A549 (cell line): Measurements from ENCODE around the gene TRPV3. TPM values are rescaled to one million over a fixed set of nuclear protein-coding genes. Genes with fewer than 3 reads are reported as not detected.

Experiments
- ATAC-seq, 2 experiments: fragments of 200-7000 bp in 1 of 2; fragments of >200 bp in 1 of 2; cut with Nextera tagmentation in 1 of 2; cut with Tn5 transposase in 1 of 2; 3 replicates each; pipeline versions ENCODE4 v1.8.0 to v1.9.1; 2018 to 2020; ENCODE audit warnings: mild to moderate bottlenecking in 1 of 2, moderate library complexity in 1 of 2
- CTCF ChIA-PET: fragments of 300-600 bp; sonication (Branson Sonifier 250); formaldehyde crosslinking; extraction: SDS; loops from one replicate; lab custom pipeline; 2021; ENCODE audit warnings: antibody characterized with exemption, inconsistent platforms; lab: Yijun Ruan, JAX
- POLR2A ChIA-PET: fragments of 350-600 bp; formaldehyde crosslinking; extraction: SDS; loops from one replicate; lab custom pipeline; 2021; ENCODE audit warnings: antibody characterized with exemption, inconsistent platforms; lab: Yijun Ruan, JAX
- DNase-seq, 2 experiments: peaks; one replicate each; pipeline versions ENCODE4 v3.0.0 to v3.0.0-alpha.2; 2011 to 2016; ENCODE audit warnings: low read depth in 1 of 2, low spot score in 1 of 2
- FAIRE-seq: peaks from 2 replicates; lab custom pipeline; 2011; peaks lifted over from hg19 to GRCh38; lab: Jason Lieb, UNC
- H3K27ac ChIP-seq, 2 experiments: fragments of >200 bp; sonication (Bioruptor Twin); formaldehyde crosslinking; 3 replicates each; pipeline ENCODE4 v1.5.1; 2016 to 2017
- H3K4me1 ChIP-seq: fragments of >200 bp; sonication (Bioruptor Twin); formaldehyde crosslinking; 3 replicates; pipeline ENCODE4 v1.6.1; 2016
- H3K4me2 ChIP-seq: fragments of >200 bp; sonication (Bioruptor Twin); formaldehyde crosslinking; 3 replicates; pipeline ENCODE4 v1.6.1; 2016
- H3K4me3 ChIP-seq: fragments of >200 bp; sonication (Bioruptor Twin); formaldehyde crosslinking; 3 replicates; pipeline ENCODE4 v1.5.1; 2016
- H3K9me3 ChIP-seq: fragments of >200 bp; sonication (Bioruptor Twin); formaldehyde crosslinking; 3 replicates; pipeline ENCODE4 v1.6.1; 2016
- BCL3 ChIP-seq: fragments of >200 bp; sonication (Bioruptor Twin); formaldehyde crosslinking; IDR thresholded peaks from 3 replicates; pipeline ENCODE4 v1.6.1; 2016
- CBX8 ChIP-seq: fragments of 200-600 bp; sonication (generic); IDR thresholded peaks from 2 replicates; pipeline ENCODE4 v1.6.1; 2016
- CHD2 ChIP-seq: fragments of 150-350 bp; IDR thresholded peaks from 2 replicates; pipeline ENCODE4 v1.6.1; 2014; ENCODE audit warnings: low read length; ENCODE audit not compliant: partially characterized antibody
- CHD4 ChIP-seq: fragments of 200-600 bp; sonication (generic); IDR thresholded peaks from 2 replicates; pipeline ENCODE4 v1.6.1; 2016; ENCODE audit warnings: antibody characterized with exemption, mild to moderate bottlenecking, borderline replicate concordance
- EHF ChIP-seq: fragments of 250-450 bp; sonication (Bioruptor Pico); IDR thresholded peaks from 2 replicates; pipeline ENCODE4 v1.5.0; 2020; ENCODE audit warnings: mild to moderate bottlenecking
- EP300 ChIP-seq, 2 experiments: fragments of >200 bp; sonication (Bioruptor Twin); formaldehyde crosslinking; IDR thresholded peaks; 2 replicates in 1 of 2; 3 replicates in 1 of 2; pipeline ENCODE4 v1.6.1; 2016 to 2017
- HDAC2 ChIP-seq: fragments of 200-600 bp; sonication (generic); IDR thresholded peaks from 2 replicates; pipeline ENCODE4 v1.6.1; 2016
- HEYL ChIP-seq: fragments of 250-450 bp; sonication (Bioruptor Pico); IDR thresholded peaks from 2 replicates; pipeline ENCODE4 v1.8.0; 2021; ENCODE audit warnings: mild to moderate bottlenecking, moderate library complexity
- HOXB13 ChIP-seq: fragments of 250-450 bp; sonication (Bioruptor Pico); IDR thresholded peaks from 2 replicates; pipeline ENCODE4 v1.5.0; 2020; ENCODE audit warnings: low read depth, mild to moderate bottlenecking, moderate library complexity
- HOXB5 ChIP-seq: fragments of 250-450 bp; sonication (Bioruptor Pico); IDR thresholded peaks from 2 replicates; pipeline ENCODE4 v1.5.0; 2020; ENCODE audit warnings: mild to moderate bottlenecking, moderate library complexity
- KDM5A ChIP-seq: fragments of 200-600 bp; sonication (generic); IDR thresholded peaks from 2 replicates; pipeline ENCODE4 v1.6.1; 2016; ENCODE audit warnings: antibody characterized with exemption, mild to moderate bottlenecking
- MAFK ChIP-seq: fragments of 450-650 bp; IDR thresholded peaks from 2 replicates; pipeline ENCODE4 v1.6.1; 2014; ENCODE audit not compliant: partially characterized antibody
- MAX ChIP-seq: IDR thresholded peaks from 2 replicates; pipeline ENCODE4 v1.6.1; 2012
- MYC ChIP-seq: IDR thresholded peaks from 2 replicates; pipeline ENCODE4 v1.6.1; 2012; ENCODE audit warnings: mild to moderate bottlenecking, inconsistent platforms, low read length, improper control_type of control experiment, borderline replicate concordance
- NPAS2 ChIP-seq: fragments of 250-450 bp; sonication (Bioruptor Pico); IDR thresholded peaks from 2 replicates; pipeline ENCODE4 v1.8.0; 2022; ENCODE audit warnings: mild to moderate bottlenecking, moderate library complexity, borderline replicate concordance
- POLR2A ChIP-seq: IDR thresholded peaks from 2 replicates; pipeline ENCODE4 v1.6.1; 2012; ENCODE audit warnings: mild to moderate bottlenecking, low read length
- POLR2AphosphoS2 ChIP-seq: conservative IDR thresholded peaks from 2 replicates; pipeline ENCODE4 v1.6.1; 2012; ENCODE audit warnings: low read length, improper control_type of control experiment, inconsistent platforms
- RNF2 ChIP-seq: fragments of 200-600 bp; sonication (generic); IDR thresholded peaks from 2 replicates; pipeline ENCODE4 v1.6.1; 2016; ENCODE audit warnings: low read depth, mild to moderate bottlenecking, antibody characterized with exemption, moderate library complexity, borderline replicate concordance
- SREBF2 ChIP-seq: fragments of 450-650 bp; IDR thresholded peaks from 2 replicates; pipeline ENCODE4 v1.6.1; 2014; ENCODE audit warnings: mild to moderate bottlenecking, moderate library complexity
- ZC3H11A ChIP-seq: fragments of 450-650 bp; IDR thresholded peaks from 2 replicates; pipeline ENCODE4 v1.6.1; 2014; ENCODE audit warnings: antibody characterized with exemption, mild to moderate bottlenecking
- ZFP36 ChIP-seq: fragments of 450-650 bp; IDR thresholded peaks from 2 replicates; pipeline ENCODE4 v1.6.1; 2014; ENCODE audit warnings: borderline replicate concordance; ENCODE audit not compliant: partially characterized antibody
- ZSCAN20 ChIP-seq: fragments of 250-450 bp; sonication (Bioruptor Pico); IDR thresholded peaks from 2 replicates; pipeline ENCODE4 v1.8.0; 2022; ENCODE audit warnings: mild to moderate bottlenecking, moderate library complexity
- WGBS: methylation state at CpG from one replicate; pipeline ENCODE4 v1.1.6; 2017; ENCODE audit errors: missing lambda C conversion rate; 5-methylcytosine and 5-hydroxymethylcytosine counted together
- polyA plus RNA-seq, 4 experiments: library from polyadenylated mRNA; depleted of rRNA in 3 of 4; stranded (reverse); fragments of >200 nt; fragmentation: RNase III in 1 of 4; extraction: RNeasy Plus Mini Kit Qiagen cat#74134 plus additional on column Dnase treatment in 1 of 4; gene quantifications; 2 replicates in 3 of 4; 3 replicates in 1 of 4; pipeline ENCODE4 v1.2.3, GENCODE V29; 2011 to 2017
- TF ChIP-seq, protein P1 (sequence below): fragments of >200 bp; sonication (Bioruptor Twin); formaldehyde crosslinking; IDR thresholded peaks from 3 replicates; pipeline ENCODE4 v1.5.1; 2016
- TF ChIP-seq, protein P2 (sequence below): fragments of 200-600 bp; sonication (generic); IDR thresholded peaks from 2 replicates; pipeline ENCODE4 v1.6.1; 2016; ENCODE audit warnings: antibody characterized with exemption, mild to moderate bottlenecking, moderate library complexity
- TF ChIP-seq, protein P3 (sequence below): fragments of 250-450 bp; sonication (Bioruptor Pico); IDR thresholded peaks from 2 replicates; pipeline ENCODE4 v1.5.0; 2020; ENCODE audit warnings: low read depth, mild to moderate bottlenecking, moderate library complexity

The TRPV3 gene
- polyA plus RNA-seq, 2 of the 4 experiments (the other 2 are of a cell fraction), result 0.46 to 1.2 TPM

- TF ChIP-seq, protein P1, sequence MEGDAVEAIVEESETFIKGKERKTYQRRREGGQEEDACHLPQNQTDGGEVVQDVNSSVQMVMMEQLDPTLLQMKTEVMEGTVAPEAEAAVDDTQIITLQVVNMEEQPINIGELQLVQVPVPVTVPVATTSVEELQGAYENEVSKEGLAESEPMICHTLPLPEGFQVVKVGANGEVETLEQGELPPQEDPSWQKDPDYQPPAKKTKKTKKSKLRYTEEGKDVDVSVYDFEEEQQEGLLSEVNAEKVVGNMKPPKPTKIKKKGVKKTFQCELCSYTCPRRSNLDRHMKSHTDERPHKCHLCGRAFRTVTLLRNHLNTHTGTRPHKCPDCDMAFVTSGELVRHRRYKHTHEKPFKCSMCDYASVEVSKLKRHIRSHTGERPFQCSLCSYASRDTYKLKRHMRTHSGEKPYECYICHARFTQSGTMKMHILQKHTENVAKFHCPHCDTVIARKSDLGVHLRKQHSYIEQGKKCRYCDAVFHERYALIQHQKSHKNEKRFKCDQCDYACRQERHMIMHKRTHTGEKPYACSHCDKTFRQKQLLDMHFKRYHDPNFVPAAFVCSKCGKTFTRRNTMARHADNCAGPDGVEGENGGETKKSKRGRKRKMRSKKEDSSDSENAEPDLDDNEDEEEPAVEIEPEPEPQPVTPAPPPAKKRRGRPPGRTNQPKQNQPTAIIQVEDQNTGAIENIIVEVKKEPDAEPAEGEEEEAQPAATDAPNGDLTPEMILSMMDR, result no peak
- TF ChIP-seq CBX8 (no peak), MAFK (no peak), SREBF2 (no peak), EHF (CRISPR knock-in tag) (no peak), BCL3 (no peak), HDAC2 (no peak), NPAS2 (CRISPR knock-in tag) (no peak), EP300 (IDR thresholded peaks at IDR 0.05) (no peak), HOXB5 (CRISPR knock-in tag) (no peak)
These were observed 29.2 kb downstream of the TRPV3 start (continued) for GRCh38 chr17:3528403-3528851.

DNA sequence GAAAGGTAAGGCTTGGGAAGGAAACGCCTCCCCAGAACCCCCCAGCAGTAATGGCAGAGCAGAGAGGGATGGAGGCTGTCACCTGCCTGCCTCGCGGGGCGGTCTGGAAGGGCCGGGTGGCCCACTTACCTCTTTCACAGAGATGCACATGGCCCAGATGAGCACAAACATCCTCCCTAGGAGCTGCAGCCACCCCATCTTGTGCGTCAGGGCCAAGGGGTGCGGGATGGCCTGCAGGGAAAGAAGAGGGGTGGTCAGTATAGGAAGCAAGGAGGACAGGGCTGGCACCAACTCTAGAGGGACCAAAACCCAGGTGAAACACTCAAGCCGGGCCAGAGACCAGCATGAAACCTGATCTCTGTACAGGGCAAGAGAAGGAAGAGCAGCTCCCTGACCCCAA is 29.7 kb downstream of the TRPV3 start:
- 72% methylated on average over 8 of the region's 8 CpGs for WGBS
- Histone ChIP-seq H3K4me1 (no peaks in the 10 kb centered on the region), H3K4me3 (no peak overlapping the region), H3K9me3 (no peaks in the 10 kb centered on the region), H3K27ac (no peak overlapping the region), H3K4me2 (no peak overlapping the region)
- CTCF ChIA-PET, result interaction anchor here (0.6 kb wide), 1 partner anchor 245 kb away, joined by 3 read pairs; no protein-coding TSS in a partner anchor
- FAIRE-seq (no peak), ATAC-seq (no peak), DNase-seq (no peak)
- TF ChIP-seq POLR2A (no peak), KDM5A (no peak), HDAC2 (no peak), POLR2AphosphoS2 (no peak), HOXB13 (CRISPR knock-in tag) (no peak), HEYL (CRISPR knock-in tag) (no peak), MAX (no peak), MAFK (no peak), ZSCAN20 (CRISPR knock-in tag) (no peak), CBX8 (no peak), RNF2 (no peak), CHD2 (no peak), ZC3H11A (no peak), ZFP36 (no peak), MYC (no peak), CHD4 (no peak)
- TF ChIP-seq, protein P2, sequence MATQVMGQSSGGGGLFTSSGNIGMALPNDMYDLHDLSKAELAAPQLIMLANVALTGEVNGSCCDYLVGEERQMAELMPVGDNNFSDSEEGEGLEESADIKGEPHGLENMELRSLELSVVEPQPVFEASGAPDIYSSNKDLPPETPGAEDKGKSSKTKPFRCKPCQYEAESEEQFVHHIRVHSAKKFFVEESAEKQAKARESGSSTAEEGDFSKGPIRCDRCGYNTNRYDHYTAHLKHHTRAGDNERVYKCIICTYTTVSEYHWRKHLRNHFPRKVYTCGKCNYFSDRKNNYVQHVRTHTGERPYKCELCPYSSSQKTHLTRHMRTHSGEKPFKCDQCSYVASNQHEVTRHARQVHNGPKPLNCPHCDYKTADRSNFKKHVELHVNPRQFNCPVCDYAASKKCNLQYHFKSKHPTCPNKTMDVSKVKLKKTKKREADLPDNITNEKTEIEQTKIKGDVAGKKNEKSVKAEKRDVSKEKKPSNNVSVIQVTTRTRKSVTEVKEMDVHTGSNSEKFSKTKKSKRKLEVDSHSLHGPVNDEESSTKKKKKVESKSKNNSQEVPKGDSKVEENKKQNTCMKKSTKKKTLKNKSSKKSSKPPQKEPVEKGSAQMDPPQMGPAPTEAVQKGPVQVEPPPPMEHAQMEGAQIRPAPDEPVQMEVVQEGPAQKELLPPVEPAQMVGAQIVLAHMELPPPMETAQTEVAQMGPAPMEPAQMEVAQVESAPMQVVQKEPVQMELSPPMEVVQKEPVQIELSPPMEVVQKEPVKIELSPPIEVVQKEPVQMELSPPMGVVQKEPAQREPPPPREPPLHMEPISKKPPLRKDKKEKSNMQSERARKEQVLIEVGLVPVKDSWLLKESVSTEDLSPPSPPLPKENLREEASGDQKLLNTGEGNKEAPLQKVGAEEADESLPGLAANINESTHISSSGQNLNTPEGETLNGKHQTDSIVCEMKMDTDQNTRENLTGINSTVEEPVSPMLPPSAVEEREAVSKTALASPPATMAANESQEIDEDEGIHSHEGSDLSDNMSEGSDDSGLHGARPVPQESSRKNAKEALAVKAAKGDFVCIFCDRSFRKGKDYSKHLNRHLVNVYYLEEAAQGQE, result no peak
- TF ChIP-seq, protein P3, sequence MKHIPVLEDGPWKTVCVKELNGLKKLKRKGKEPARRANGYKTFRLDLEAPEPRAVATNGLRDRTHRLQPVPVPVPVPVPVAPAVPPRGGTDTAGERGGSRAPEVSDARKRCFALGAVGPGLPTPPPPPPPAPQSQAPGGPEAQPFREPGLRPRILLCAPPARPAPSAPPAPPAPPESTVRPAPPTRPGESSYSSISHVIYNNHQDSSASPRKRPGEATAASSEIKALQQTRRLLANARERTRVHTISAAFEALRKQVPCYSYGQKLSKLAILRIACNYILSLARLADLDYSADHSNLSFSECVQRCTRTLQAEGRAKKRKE (CRISPR knock-in tag), result no peak
- POLR2A ChIA-PET, result no interaction called here
